Measurements from ENCODE around the gene LRRC28.
A peak's percentile ranks its signal among the peaks of the same experiment; 100 is the strongest.

LRRC28 gene

DNA sequence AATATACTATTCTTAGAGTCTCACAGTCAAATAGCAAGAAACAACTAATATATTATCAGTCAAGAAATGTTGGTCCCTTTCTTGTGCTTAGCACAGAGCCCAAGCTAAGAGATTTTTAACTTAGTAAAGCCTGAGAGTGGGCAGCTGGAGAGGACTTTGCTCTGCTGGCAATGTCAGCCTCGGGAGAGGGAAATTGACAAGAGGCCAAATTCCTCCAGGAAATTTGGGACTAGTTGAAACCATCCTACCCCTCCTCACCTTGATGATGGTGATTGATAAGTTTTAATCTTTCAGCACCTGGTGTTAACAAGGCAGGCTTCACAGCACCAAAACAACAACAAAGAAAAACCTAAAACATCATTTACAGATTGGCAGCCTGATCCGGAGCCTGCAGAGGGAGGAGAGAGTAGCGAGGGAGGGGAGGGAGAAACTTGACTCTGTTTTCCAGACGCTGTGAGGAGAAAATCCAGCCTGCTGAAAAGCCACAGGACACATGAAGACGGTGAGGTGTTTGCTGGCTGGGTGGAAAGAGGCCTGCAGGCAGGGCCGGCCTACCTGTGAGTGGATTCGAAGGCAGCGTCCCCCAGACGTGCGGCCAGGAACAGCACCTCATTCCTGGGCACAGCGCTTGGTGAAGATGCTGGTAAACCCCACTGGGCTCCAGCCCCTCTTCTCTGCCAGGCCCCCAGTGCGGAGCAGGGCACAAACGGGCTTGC, 150.9 kb downstream of the LRRC28 start:
- no peak for DNase-seq

DNA sequence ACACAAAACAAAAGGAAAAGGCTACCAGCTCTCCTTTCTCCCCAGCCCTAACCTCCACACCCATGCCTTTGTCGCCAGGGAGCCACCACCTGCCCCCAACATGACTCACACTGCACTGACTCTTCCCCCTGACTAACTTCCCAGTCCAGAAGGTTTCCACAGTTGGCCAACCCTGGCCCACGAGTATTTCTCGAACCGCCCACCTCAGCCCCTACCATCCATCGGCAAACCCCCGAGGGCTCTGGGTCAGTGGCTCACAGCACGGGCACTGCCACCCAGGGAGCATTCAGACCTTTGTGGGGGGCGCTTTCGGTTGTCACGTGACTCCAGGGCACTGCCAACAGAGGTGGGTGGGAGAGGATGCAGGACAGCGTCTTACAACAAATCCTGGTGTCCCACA, 152.3 kb downstream of the LRRC28 start:
- peak; percentile 85 to 92 (median 87) for DNase-seq

DNA sequence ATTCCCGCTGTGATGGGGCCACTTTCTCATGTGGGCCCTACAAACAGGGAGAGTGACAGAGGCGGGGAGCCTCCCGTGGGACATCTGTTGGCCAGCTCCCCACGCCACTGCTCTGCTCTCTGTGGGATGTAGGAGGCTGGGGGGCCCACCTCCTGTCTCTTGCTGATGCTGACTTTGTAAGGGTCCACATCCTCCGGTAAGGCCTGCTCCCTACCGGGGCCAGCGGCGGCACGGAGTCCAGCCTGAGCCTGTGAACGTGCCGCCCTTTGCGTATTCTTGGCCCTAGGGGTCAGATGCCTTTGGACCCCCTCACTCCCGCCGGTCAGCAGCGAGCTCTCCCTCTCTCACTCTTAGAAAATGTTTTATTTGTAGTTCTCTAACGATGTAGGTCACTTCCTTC, 153.2 kb downstream of the LRRC28 start:
- no peak for DNase-seq

GRCh38 chr15:99406120-99406519, 154.8 kb downstream of the LRRC28 start:
- DNase-seq, result no peak

DNA sequence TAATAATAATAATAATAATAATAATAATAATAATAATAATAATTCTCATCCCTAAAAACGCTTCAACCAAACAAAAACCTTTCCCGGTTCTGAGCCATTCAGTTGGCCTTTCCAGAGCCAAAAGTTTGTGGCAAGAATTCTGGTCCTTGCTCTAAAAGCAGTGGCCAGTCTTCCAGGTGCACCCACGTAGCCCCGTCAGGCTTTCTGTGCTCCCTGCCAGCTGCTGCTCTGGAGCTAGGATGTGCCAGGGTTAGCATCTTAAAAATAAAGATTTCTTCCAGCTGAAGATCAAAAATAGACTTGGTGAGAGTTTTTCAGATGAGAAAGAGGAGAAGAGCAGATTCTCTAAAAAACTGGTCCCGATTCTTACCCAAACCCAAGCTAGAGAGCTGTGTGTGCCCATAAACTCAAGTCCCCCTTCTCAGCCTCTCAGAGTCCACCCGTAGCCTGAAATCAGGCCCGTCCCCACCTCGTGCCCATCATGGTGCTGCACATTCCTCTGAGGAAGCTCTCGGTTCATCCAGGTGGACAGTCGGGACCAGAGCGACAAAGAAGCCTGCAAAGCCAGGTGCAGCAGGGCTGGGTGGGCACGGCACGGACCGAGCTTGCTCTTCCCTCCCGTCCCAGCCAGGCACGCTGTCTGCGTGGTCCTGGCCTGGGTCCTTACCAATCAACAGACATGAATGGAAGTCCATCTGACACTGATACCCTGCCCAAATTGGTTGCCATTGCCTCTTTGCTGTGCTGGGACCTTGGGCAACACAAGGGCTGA, 155.6 kb downstream of the LRRC28 start:
- no peak for DNase-seq

DNA sequence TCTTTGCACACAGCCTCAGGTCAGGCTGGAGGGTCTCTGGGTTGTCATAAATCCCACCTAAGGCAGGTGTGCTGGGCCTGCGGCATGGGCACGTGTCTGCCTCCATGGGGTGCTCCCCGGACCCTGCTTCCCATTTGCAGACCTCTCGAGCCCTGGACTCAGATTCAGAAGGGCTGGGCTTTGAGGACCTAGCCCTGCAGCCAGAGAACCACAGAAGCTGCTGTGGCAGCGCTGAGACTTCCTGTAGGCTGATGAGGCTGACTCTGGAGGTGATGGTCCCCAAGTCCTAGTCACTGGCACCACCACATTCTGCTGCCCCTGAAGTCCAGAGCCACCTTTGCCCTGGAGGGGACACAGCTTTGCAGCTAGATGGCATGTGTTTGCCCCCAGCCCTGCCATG, 156.4 kb downstream of the LRRC28 start:
- DNase-seq, result no peak

DNA sequence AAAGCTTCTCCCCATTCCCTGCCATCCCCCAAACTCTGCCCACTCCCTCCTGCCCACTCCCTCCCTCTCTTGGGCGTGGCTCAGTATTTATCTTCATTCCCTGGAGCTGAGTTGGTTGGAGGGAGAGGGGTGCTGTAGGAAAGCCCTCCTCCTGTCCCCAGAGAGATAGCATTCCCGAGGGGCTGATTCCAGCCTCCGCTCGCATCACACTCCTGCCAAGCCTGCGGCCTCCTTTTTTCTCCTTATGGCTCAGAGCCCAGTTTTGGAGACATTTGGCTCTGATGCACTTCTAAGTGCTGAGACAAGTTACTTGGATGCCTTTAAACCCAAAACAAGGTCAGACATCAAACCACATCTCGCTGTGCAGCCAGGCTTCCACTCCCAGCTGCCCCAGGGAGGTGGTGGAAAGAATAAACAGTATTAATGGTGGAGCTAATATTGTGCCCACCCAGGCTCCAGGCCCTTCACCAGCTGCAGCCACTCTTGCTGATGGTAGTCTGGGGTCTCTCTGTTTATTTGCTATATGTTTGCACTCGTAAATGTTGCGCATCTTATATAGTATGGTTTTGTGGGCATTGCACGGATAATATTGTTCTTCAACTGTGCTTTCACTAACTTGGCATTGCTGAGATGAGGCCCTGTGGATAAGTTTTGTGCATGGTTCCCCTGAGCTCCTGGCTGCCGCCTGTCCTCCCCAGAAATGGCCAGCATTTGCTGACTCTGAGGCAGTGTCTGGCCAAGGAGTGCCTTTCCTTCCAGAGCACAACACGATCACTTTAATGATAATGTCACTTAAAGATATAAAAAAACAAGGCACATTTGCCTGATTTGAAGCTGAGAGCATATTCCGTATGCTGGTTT, 157.2 kb downstream of the LRRC28 start:
- no peak for DNase-seq

DNA sequence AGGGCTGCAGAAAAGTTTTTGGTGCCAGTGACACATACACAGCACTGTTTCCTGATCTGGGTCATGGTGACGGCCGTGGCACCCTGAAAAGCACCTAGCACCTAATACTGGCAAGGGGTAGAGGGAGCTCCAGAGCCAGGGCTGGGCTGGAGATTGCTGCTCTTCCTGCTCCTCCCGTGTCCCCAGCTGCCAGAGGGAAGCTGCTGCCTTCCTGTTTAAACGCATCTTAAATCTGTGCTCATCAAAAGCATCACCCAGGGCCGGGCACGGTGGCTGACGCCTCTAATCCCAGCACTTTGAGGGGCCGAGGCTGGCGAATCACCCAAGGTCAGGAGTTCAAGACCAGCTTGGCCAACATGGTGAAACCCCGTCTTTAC, 157.8 kb downstream of the LRRC28 start:
- peak; percentile 87 to 90 (median 88) for DNase-seq

GRCh38 chr15:99409560-99409959, 158.3 kb downstream of the LRRC28 start:
- DNase-seq, result no peak

DNA sequence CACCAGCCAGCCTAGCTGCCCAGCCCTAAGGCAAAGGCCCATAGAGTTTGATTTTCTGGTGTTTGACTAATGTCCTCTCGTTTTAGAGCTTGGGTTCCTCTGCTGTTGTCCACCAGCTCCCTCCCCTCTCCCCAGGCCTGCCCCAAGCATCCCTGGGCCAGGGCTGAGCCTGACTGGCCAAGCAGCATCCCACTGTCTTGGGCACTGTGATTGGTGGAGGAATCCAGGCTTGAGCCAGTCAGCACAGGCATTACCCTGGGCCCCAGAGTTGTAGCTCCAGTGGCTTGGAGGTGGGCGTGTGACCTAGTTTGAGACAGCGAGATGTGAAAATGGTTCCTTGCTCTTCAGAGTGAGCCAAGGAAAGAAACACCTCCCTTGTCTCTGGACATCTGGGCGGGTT, 159.2 kb downstream of the LRRC28 start:
- DNase-seq, result no peak

GRCh38 chr15:99411234-99411633, 160.0 kb downstream of the LRRC28 start:
- DNase-seq, result no peak

- no peak for DNase-seq
These were observed 160.8 kb downstream of the LRRC28 start for GRCh38 chr15:99412082-99412481.

- DNase-seq, result no peak
These were observed 161.3 kb downstream of the LRRC28 start for GRCh38 chr15:99412626-99413025.

GRCh38 chr15:99413955-99414754, 162.9 kb downstream of the LRRC28 start:
- no peak for DNase-seq

GRCh38 chr15:99414755-99415731, 163.8 kb downstream of the LRRC28 start:
- DNase-seq, result peak; percentile 83 to 90 (median 84)

GRCh38 chr15:99416191-99417188, 165.2 kb downstream of the LRRC28 start:
- peak in 1 of 3 donors; percentile 44 for DNase-seq

- DNase-seq, result no peak
These were observed 169.9 kb downstream of the LRRC28 start for GRCh38 chr15:99421172-99421656.

DNA sequence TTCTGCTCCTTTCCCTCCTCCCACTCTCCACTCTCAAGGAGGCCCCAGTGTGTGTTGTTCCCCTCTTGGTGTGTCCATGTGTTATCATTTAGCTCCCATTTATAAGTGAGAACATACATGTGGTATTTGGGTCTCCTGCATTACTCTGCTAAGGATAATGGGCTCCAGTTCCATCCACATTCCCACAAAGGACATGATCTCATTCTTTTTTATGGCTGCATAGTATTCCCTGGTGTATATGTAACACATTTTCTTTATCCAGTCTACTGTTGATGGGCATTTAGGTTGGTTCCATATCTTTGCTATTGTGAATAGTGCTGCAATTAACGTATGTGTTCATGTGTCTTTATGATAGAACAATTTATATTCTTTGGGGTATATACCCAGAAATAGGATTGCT, 170.5 kb downstream of the LRRC28 start:
- no peak for DNase-seq

DNA sequence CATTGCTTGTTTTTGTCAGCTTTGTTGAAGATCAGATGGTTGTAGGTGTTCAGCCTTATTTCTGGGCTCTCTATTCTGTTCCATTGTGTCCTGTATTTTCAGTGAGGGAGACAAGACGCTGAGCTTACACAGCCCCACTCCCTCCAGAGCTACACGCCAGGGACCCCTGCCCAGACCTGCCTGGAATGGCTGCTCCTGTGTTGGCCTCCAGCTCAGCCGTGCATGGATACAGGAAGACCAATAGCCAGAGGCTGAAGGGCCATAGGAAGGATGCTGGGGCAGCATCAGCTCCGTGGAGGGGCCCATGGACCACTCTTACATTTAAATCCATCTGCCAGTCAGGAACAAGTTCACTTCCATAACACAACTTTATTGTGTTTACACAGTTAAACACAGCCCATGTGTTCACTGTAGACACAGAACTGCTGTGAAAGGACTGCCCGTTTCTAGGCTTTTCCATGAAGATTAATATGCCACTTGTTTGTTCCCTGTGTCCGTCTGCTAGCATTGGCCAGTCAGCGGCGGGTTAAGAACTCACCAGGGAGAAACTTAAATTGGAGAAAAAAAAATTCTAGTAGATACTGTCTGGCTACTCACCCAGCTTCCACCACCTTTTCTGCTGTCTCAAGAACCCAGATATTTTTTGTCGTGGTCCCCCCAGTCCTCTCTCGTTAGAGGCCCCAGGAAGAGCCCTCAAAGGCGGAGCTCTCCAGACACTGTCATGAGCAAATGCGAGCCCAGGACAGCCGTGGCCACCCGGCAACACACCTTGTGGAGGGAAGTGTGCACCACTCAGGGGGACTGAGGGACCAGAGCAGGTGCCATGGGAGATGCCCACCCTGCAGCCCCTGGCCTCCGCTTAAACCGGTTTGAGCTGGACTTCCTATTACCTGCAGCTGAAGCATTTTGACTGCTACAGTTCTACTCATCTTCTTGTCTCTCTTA, 172.2 kb downstream of the LRRC28 start:
- DNase-seq, result no peak
